C4-2B (cell line): ENCODE data around the gene USP34.

Source experiments
- H3K27ac ChIP-seq: fragments of 450-650 bp; 2 replicates; pipeline ENCODE4 v1.5.1; 2017
- CTCF ChIP-seq: fragments of 450-650 bp; conservative IDR thresholded peaks from 2 replicates; pipeline ENCODE4 v1.5.1; 2017; ENCODE audit warnings: mild to moderate bottlenecking
- ZFX ChIP-seq: fragments of 450-650 bp; IDR thresholded peaks from 2 replicates; pipeline ENCODE4 v1.6.1; 2017

USP34 gene

GRCh38 chr2:61426267-61426897, 44.5 kb downstream of the USP34 start:
- TF ChIP-seq CTCF (no peak; the same call in 1 of the 2 replicates), ZFX (no peak)
- H3K27ac ChIP-seq: peak overlapping the region; percentile 30

GRCh38 chr2:61425605-61426155, 45.2 kb downstream of the USP34 start:
- TF ChIP-seq ZFX (no peak), CTCF (no peak)
- H3K27ac ChIP-seq: peak overlapping the region; percentile 30

GRCh38 chr2:61423714-61424113, 47.2 kb downstream of the USP34 start:
- TF ChIP-seq ZFX: no peak
- TF ChIP-seq CTCF: no peak

GRCh38 chr2:61421611-61422010, 49.3 kb downstream of the USP34 start:
- TF ChIP-seq CTCF (no peak), ZFX (no peak)

More at GRCh38 chr2:61423714-61424113, 47.2 kb downstream of the USP34 start:
- peak overlapping the region; percentile 43; the same call in 1 of the 2 replicates for H3K27ac ChIP-seq

GRCh38 chr2:61420991-61421544, 49.8 kb downstream of the USP34 start:
- TF ChIP-seq ZFX (no peak), CTCF (no peak)
- no peak overlapping the region for H3K27ac ChIP-seq

More at GRCh38 chr2:61421611-61422010, 49.3 kb downstream of the USP34 start:
- peak overlapping the region; percentile 30; the same call in 1 of the 2 replicates for H3K27ac ChIP-seq

GRCh38 chr2:61419570-61419969, 51.3 kb downstream of the USP34 start:
- peak; percentile 9 for TF ChIP-seq CTCF
- TF ChIP-seq ZFX: no peak
- H3K27ac ChIP-seq: no peak overlapping the region

GRCh38 chr2:61419129-61419528, 51.8 kb downstream of the USP34 start:
- 0 out of 2 replicates have a peak overlapping the region, but pooled peaks have one; percentile 41 for H3K27ac ChIP-seq
- TF ChIP-seq CTCF (no peak), ZFX (no peak)
